IPS DF 19.7 (cell line): ENCODE results near the gene CHST12.
"Not testable (repeated sequence)": the region's sequence is repeated elsewhere in the genome, so short reads cannot be mapped to it uniquely, and the experiment has no call there.

Experiments used
- DNase-seq: peaks from one replicate; pipeline ENCODE4 v3.0.0-alpha.2; 2013; ENCODE audit warnings: low read depth, low spot score

CHST12 gene

GRCh38 chr7:2378125-2378524 is 25.3 kb upstream of the CHST12 start:
- DNase-seq: not testable (repeated sequence)

- no peak for DNase-seq
Observed at GRCh38 chr7:2379161-2379560, 24.2 kb upstream of the CHST12 start.

- no peak for DNase-seq
Observed at GRCh38 chr7:2379821-2380450, 23.5 kb upstream of the CHST12 start.

- DNase-seq: no peak
Observed at GRCh38 chr7:2380461-2380860, 22.9 kb upstream of the CHST12 start.

- no peak for DNase-seq
Observed at GRCh38 chr7:2381227-2381626, 22.2 kb upstream of the CHST12 start.

- DNase-seq: no peak
Observed at GRCh38 chr7:2381881-2382509, 21.4 kb upstream of the CHST12 start.

- DNase-seq: no peak
Observed at GRCh38 chr7:2383543-2384274, 19.7 kb upstream of the CHST12 start.

- no peak for DNase-seq
Observed at GRCh38 chr7:2384354-2385243, 18.8 kb upstream of the CHST12 start.

- not testable (repeated sequence) for DNase-seq
Observed at GRCh38 chr7:2386122-2386521, 17.3 kb upstream of the CHST12 start.

GRCh38 chr7:2386964-2387669 is 16.3 kb upstream of the CHST12 start:
- DNase-seq: no peak

- no peak for DNase-seq
Observed at GRCh38 chr7:2387897-2388636, 15.3 kb upstream of the CHST12 start.

- no peak for DNase-seq
Observed at GRCh38 chr7:2388637-2388954, 14.8 kb upstream of the CHST12 start.

- DNase-seq: not testable (repeated sequence)
Observed at GRCh38 chr7:2390020-2390816, 13.2 kb upstream of the CHST12 start.

- no peak for DNase-seq
Observed at GRCh38 chr7:2393706-2394105, 9.7 kb upstream of the CHST12 start.

- no peak for DNase-seq
Observed at GRCh38 chr7:2394566-2395082, 8.8 kb upstream of the CHST12 start.

GRCh38 chr7:2398506-2398905 is 4.9 kb upstream of the CHST12 start:
- DNase-seq: no peak

GRCh38 chr7:2399848-2400587 is 3.4 kb upstream of the CHST12 start:
- DNase-seq: no peak

GRCh38 chr7:2402687-2403013 is 761 bp upstream of the CHST12 start:
- no peak for DNase-seq
